Natural killer cell (primary cell): Measurements from ENCODE around the gene ZNF337. TPM values are rescaled to one million over a fixed set of nuclear protein-coding genes. Genes with fewer than 3 reads are reported as not detected.
"Not testable (repeated sequence)": the region's sequence is repeated elsewhere in the genome, so short reads cannot be mapped to it uniquely, and the experiment has no call there.

Source experiments
- ATAC-seq, 3 donors: fragments of 150-1000 bp in 2 of 3; fragments of 200-7000 bp in 1 of 3; cut with Tn5 transposase; 1 replicate in 1 of 3; 2 replicates in 2 of 3; pipeline ENCODE4 v1.10.0; 2021; ENCODE audit warnings: mild to moderate bottlenecking in 2 of 3, moderate library complexity in 2 of 3
- DNase-seq, 2 donors: peaks; one replicate each; pipeline versions ENCODE4 v3.0.0 to v3.0.0-alpha.2; 2013 to 2021; ENCODE audit warnings: mixed read lengths in 1 of 2
- H3K27ac ChIP-seq: one replicate; pipeline ENCODE4 v1.5.1; 2013; ENCODE audit warnings: mild to moderate bottlenecking, low read length
- H3K27me3 ChIP-seq: one replicate; pipeline ENCODE4 v1.6.1; 2013; ENCODE audit warnings: low read length; ENCODE audit not compliant: control insufficient read depth, insufficient read depth
- H3K36me3 ChIP-seq: one replicate; pipeline ENCODE4 v1.6.1; 2013; ENCODE audit warnings: low read length; ENCODE audit not compliant: control insufficient read depth, insufficient read depth
- H3K4me1 ChIP-seq: one replicate; pipeline ENCODE4 v1.6.1; 2013; ENCODE audit warnings: low read length; ENCODE audit not compliant: control insufficient read depth, insufficient read depth
- H3K4me3 ChIP-seq: one replicate; pipeline ENCODE4 v1.5.1; 2013; ENCODE audit warnings: low read length
- H3K9me3 ChIP-seq: one replicate; pipeline ENCODE4 v1.6.1; 2013; ENCODE audit warnings: low read length; ENCODE audit not compliant: control insufficient read depth, insufficient read depth
- H3K27ac Mint-ChIP-seq, 2 donors: one replicate each; pipeline ENCODE4 v1.8.0; 2022; ENCODE audit warnings: mild to moderate bottlenecking in 2 of 2, mixed read lengths in 2 of 2, moderate library complexity in 1 of 2
- H3K27me3 Mint-ChIP-seq, 2 donors: one replicate each; pipeline ENCODE4 v1.8.0; 2022; ENCODE audit warnings: low read depth in 2 of 2, mixed read lengths in 2 of 2
- H3K36me3 Mint-ChIP-seq: one replicate; pipeline ENCODE4 v1.8.0; 2022; ENCODE audit warnings: mixed read lengths
- H3K4me1 Mint-ChIP-seq, 2 donors: one replicate each; pipeline ENCODE4 v1.8.0; 2022; ENCODE audit warnings: mixed read lengths in 2 of 2
- H3K4me3 Mint-ChIP-seq: one replicate; pipeline ENCODE4 v1.8.0; 2022; ENCODE audit warnings: mild to moderate bottlenecking, moderate library complexity, mixed read lengths
- H3K9me3 Mint-ChIP-seq, 2 donors: one replicate each; pipeline ENCODE4 v1.8.0; 2022; ENCODE audit warnings: mixed read lengths in 2 of 2
- WGBS: methylation state at CpG from one replicate; pipeline ENCODE4 v1.1.7; 2013; ENCODE audit warnings: missing lambda C conversion rate; ENCODE audit not compliant: insufficient coverage; 5-methylcytosine and 5-hydroxymethylcytosine counted together
- intact Hi-C: fragments of 100-400 bp; cut with micrococcal nuclease; formaldehyde crosslinking; loops from one replicate; pipeline ENCODE4 v1.14.2; 2022
- total RNA-seq, 4 donors: library from RNA; stranded (reverse); fragments of 120-200 nt in 1 of 4; gene quantifications; one replicate each; pipeline versions ENCODE4 v1.2.3 to v1.2.4, GENCODE V29; 2013 to 2022
- TF ChIP-seq, protein P1 (sequence below): fragments of 200-600 bp; IDR thresholded peaks from one replicate; pipeline ENCODE4 v1.8.0; 2022; ENCODE audit warnings: antibody characterized with exemption

The ZNF337 gene
- total RNA-seq, 3 donors from 2014 or later (not counting 1 experiment from before 2014, with no cell fraction given): 17.6 to 25.3 (median 18.0) TPM

DNA sequence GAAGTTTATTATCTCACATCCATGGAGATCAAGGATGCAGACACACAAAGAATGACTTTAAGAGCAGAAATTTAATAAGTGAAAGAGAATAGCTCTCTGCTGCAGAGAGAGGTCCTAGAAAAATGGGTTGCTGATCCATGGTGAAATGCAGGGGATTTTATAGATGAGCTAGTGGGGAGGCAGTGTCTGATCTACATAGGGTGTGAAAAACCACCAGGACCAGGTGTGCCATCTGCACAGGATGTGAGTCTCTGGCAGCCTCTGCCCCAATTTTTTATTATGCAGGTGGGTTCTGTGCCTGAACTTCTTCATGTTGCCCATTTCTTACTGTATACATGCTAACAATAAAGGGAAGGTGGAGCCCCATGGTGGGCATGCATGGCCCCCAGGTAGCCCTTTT lies 52.9 kb downstream of the ZNF337 start:
- ATAC-seq (peak in 1 of 3 donors; percentile 36), DNase-seq (peak in 1 of 2 donors; percentile 20)
- intact Hi-C loops: no loop called here
- no peaks in the 10 kb centered on the region for H3K9me3 ChIP-seq
- TF ChIP-seq, protein P1, sequence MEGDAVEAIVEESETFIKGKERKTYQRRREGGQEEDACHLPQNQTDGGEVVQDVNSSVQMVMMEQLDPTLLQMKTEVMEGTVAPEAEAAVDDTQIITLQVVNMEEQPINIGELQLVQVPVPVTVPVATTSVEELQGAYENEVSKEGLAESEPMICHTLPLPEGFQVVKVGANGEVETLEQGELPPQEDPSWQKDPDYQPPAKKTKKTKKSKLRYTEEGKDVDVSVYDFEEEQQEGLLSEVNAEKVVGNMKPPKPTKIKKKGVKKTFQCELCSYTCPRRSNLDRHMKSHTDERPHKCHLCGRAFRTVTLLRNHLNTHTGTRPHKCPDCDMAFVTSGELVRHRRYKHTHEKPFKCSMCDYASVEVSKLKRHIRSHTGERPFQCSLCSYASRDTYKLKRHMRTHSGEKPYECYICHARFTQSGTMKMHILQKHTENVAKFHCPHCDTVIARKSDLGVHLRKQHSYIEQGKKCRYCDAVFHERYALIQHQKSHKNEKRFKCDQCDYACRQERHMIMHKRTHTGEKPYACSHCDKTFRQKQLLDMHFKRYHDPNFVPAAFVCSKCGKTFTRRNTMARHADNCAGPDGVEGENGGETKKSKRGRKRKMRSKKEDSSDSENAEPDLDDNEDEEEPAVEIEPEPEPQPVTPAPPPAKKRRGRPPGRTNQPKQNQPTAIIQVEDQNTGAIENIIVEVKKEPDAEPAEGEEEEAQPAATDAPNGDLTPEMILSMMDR: no peak
- H3K27ac ChIP-seq: no peak overlapping the region
- H3K4me1 ChIP-seq: peaks cover 7% of the 10 kb centered on the region
- H3K4me3 ChIP-seq: no peak overlapping the region
- no peaks in the 10 kb centered on the region for H3K27me3 ChIP-seq
- no peak overlapping the region for H3K27ac Mint-ChIP-seq
- no peak overlapping the region for H3K4me3 Mint-ChIP-seq
- H3K36me3 Mint-ChIP-seq: no peaks in the 10 kb centered on the region
- H3K36me3 ChIP-seq: peaks cover 2% of the 10 kb centered on the region
- no peaks in the 10 kb centered on the region for H3K9me3 Mint-ChIP-seq
- peaks cover 9 to 10% of the 10 kb centered on the region in 2 donors for H3K4me1 Mint-ChIP-seq
- H3K27me3 Mint-ChIP-seq: no peaks in the 10 kb centered on the region

DNA sequence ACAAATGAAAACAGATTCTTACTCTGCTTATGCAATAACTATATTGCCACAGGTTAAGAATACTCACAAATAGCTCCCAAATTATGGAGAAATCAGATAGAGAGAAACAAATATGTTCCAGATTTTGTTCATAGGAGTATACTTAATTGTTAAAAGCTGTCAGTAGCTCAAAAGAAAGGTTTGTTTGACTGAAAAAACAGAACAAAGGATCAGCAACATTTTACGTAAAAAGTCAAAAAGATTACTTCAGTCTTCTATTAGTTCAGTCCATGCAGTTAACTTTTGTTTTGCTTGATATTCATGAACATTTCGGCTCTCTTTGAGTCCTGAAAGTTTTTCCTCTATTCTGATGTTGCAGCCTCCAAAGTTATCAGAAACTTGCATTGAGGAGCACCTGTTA lies 59.4 kb downstream of the ZNF337 start:
- intact Hi-C loops: no loop called here
- H3K4me1 Mint-ChIP-seq: no peaks in the 10 kb centered on the region
- DNase-seq: no peak
- H3K36me3 Mint-ChIP-seq: peaks cover 5% of the 10 kb centered on the region
- 100% methylated on average over 2 of the region's 2 CpGs for WGBS
- no peak overlapping the region for H3K27ac Mint-ChIP-seq
- no peak overlapping the region for H3K4me3 ChIP-seq
- TF ChIP-seq, protein P1: no peak
- H3K9me3 Mint-ChIP-seq: peaks cover 0 to 5% of the 10 kb centered on the region in 2 donors
- no peaks in the 10 kb centered on the region for H3K9me3 ChIP-seq
- H3K27me3 ChIP-seq: no peaks in the 10 kb centered on the region
- H3K27me3 Mint-ChIP-seq: no peaks in the 10 kb centered on the region
- no peak overlapping the region for H3K27ac ChIP-seq
- ATAC-seq: no peak
- no peak overlapping the region for H3K4me3 Mint-ChIP-seq
- H3K36me3 ChIP-seq: peaks cover 3% of the 10 kb centered on the region
- no peaks in the 10 kb centered on the region for H3K4me1 ChIP-seq

- H3K4me1 ChIP-seq: no peaks in the 10 kb centered on the region
- Mint-ChIP-seq H3K27ac (no peak overlapping the region), H3K36me3 (peaks cover 5% of the 10 kb centered on the region), H3K9me3 (peaks cover 0 to 5% of the 10 kb centered on the region in 2 donors), H3K4me3 (no peak overlapping the region), H3K4me1 (no peaks in the 10 kb centered on the region), H3K27me3 (no peaks in the 10 kb centered on the region)
- H3K4me3 ChIP-seq: no peak overlapping the region
- no peak overlapping the region for H3K27ac ChIP-seq
- TF ChIP-seq, protein P1: no peak
- ATAC-seq (no peak), DNase-seq (no peak)
- no peaks in the 10 kb centered on the region for H3K27me3 ChIP-seq
- H3K36me3 ChIP-seq: peaks cover 3% of the 10 kb centered on the region
- intact Hi-C loops: no loop called here
- H3K9me3 ChIP-seq: no peaks in the 10 kb centered on the region
- WGBS: 84% methylated on average over 3 of the region's 5 CpGs
Observed at GRCh38 chr20:25632940-25633790, 63.5 kb downstream of the ZNF337 start.

DNA sequence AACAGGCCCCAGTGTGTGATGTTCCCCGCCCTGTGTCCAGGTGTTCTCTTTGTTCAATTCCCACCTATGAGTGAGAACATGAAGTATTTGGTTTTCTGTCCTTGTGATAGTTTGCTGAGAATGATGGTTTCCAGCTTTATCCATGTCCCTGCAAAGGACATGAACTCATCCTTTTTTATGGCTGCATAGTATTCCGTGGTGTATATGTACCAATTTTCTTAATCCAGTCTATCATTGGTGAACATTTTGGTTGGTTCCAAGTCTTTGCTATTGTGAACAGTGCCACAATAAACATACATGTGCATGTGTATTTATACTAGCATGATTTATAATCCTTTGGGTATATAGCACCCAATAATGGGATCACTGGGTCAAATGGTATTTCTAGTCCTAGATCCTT lies 66.0 kb downstream of the ZNF337 start:
- ATAC-seq, H3K4me1 Mint-ChIP-seq, H3K27me3 ChIP-seq, H3K36me3 Mint-ChIP-seq, H3K27ac ChIP-seq, H3K27me3 Mint-ChIP-seq, H3K4me3 Mint-ChIP-seq, H3K4me1 ChIP-seq, H3K27ac Mint-ChIP-seq, H3K4me3 ChIP-seq, DNase-seq, H3K36me3 ChIP-seq, intact Hi-C loops, H3K9me3 ChIP-seq, H3K9me3 Mint-ChIP-seq: not testable (repeated sequence)
- 100% methylated on average over 1 of the region's 2 CpGs for WGBS
